ENCODE data around the gene RTP5. TPM values are rescaled to one million over a fixed set of nuclear protein-coding genes. Genes with fewer than 3 reads are reported as not detected.

RTP5 gene
- total and polyA plus RNA-seq, 10 donors = 0.34 to 2.2 (median 0.86) TPM

GRCh38 chr2:241850544-241851324 lies 18.8 kb upstream of the RTP5 start:
- intact Hi-C loops (cut with DNase I; ENCODE audit: low total_unique reads) = no loop called here
- Histone ChIP-seq H3K9me3 (no peaks in the 10 kb centered on the region), H3K27ac (no peak overlapping the region), H3K27me3 (replicated peaks in 1 of 7) (peaks cover 0 to 31% (median 0%) of the 10 kb centered on the region in 7 donors), H3K4me1 (peaks cover 0 to 12% (median 1%) of the 10 kb centered on the region in 6 donors), H3K4me3 (no peak overlapping the region), H3K36me3 (peaks cover 0 to 22% (median 0%) of the 10 kb centered on the region in 6 donors)
- DNase-seq = peak; percentile 58
- WGBS, 5 donors = 83 to 94% (median 93%) methylated on average over 9 to 27 of the region's 27 CpGs
- TF ChIP-seq CTCF (IDR thresholded peaks at IDR 0.05 in 8 of 11, conservative IDR thresholded peaks at IDR 0.05 in 3 of 11) (no peak), POLR2A (IDR thresholded peaks at IDR 0.05) (no peak), POLR2AphosphoS5 (IDR thresholded peaks at IDR 0.05) (no peak)

DNA sequence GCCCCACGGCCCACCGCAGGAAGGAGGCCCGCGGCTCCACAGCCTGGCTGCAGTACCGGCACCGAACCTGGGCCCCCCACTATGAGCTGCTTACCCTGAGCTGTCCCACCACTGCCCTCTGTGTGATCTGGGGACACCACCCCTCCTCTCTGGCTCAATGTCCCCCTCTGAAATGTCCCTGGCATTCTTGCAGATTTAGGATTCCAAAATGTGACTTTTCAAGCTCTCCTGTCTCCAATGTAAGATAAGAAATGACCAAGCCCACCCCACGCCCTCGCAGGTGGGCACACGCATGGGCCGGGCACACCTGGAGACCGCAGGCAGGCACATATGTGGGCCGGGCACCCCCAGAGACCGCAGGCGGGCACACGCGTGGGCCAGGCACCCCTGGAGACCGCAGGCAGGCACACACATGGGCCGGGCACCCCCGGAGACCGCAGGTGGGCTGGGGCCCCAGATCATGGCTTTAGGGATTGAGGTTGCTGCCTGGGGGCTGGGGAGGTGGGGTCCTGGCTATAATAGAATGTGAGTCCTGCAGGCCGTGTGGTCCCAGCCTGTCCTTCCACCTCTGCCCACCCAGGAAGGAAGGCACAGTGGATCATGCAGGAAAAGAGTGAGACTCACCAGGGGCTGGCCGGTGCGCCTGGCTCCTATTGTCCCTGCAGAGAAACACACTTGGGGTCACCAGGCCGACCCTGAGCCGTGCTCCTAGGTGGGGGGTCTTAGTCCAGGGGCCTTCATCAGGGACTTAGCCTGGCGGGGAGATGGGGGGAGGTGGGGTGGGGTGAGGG lies 18.0 kb upstream of the RTP5 start:
- Histone ChIP-seq H3K27me3 (replicated peaks in 1 of 7) (peaks cover 0 to 31% (median 0%) of the 10 kb centered on the region in 7 donors), H3K27ac (no peak overlapping the region), H3K4me1 (peaks cover 0 to 12% (median 1%) of the 10 kb centered on the region in 6 donors), H3K36me3 (peaks cover 0 to 22% (median 0%) of the 10 kb centered on the region in 6 donors), H3K9me3 (no peaks in the 10 kb centered on the region), H3K4me3 (no peak overlapping the region)
- peak; percentile 54 for DNase-seq
- TF ChIP-seq POLR2A (IDR thresholded peaks at IDR 0.05) = no peak
- TF ChIP-seq CTCF (IDR thresholded peaks at IDR 0.05 in 8 of 11, conservative IDR thresholded peaks at IDR 0.05 in 3 of 11) = no peak
- TF ChIP-seq POLR2AphosphoS5 (IDR thresholded peaks at IDR 0.05) = no peak
- intact Hi-C loops (cut with DNase I; ENCODE audit: low total_unique reads) = no loop called here
- 79 to 95% (median 90%) methylated on average over 12 to 26 of the region's 26 CpGs for WGBS, 5 donors

DNA sequence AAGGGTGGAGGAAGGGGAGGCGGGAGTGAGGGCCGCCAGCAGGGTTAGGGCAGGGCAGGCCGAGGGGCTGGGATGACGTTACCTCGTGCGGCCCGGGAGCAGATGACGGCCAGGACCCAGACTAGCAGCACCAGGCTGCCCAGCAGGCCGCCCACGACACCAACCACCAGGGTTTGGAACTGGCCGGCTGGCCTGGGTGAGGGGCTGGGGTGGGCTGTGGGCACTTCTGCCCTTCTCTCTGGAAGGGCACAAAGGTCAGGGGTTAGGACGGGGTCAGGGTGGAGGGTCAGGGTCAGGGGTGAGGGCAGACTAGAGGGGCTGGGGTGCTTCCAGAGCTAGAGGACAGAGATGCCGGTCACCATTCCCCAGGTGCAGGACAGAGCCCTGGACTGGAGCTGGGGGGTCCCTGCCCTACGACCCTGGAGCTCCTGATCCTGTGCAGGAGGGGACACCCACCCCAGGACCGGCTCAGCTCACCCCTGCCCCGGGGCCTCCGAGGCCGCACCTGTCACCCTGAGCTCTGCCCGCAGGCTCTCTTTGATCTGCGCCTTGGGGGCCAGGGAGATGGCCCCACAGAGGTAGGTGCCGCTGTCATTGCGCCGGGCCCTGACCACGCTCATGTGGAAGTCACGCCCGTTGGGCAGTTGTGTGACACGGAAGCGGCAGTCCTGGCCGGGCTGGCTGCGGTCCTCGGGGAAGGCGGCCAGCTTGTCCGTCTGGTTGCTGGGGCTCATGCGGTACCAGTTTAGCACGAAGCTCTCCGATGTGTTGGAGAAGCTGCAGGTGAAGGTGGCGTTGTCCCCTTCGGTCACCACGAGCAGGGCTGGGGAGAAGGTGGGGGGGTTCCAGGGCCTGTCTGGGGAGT lies 17.2 kb upstream of the RTP5 start:
- H3K4me1 ChIP-seq = peaks cover 0 to 12% (median 1%) of the 10 kb centered on the region in 6 donors
- H3K27ac ChIP-seq = no peak overlapping the region
- no peak for TF ChIP-seq POLR2A (IDR thresholded peaks at IDR 0.05)
- no peak for TF ChIP-seq POLR2AphosphoS5 (IDR thresholded peaks at IDR 0.05)
- TF ChIP-seq CTCF (IDR thresholded peaks at IDR 0.05 in 8 of 11, conservative IDR thresholded peaks at IDR 0.05 in 3 of 11) = no peak
- 90 to 95% (median 92%) methylated on average over 31 to 39 of the region's 39 CpGs for WGBS, 5 donors
- intact Hi-C loops (cut with DNase I; ENCODE audit: low total_unique reads) = no loop called here
- no peak overlapping the region for H3K4me3 ChIP-seq
- H3K9me3 ChIP-seq = no peaks in the 10 kb centered on the region
- H3K36me3 ChIP-seq = peaks cover 0 to 22% (median 0%) of the 10 kb centered on the region in 6 donors
- peaks cover 0 to 37% (median 0%) of the 10 kb centered on the region in 7 donors for H3K27me3 ChIP-seq (replicated peaks in 1 of 7)
- peak; percentile 73 for DNase-seq
